Cardiac fibroblast (primary cell): Measurements from ENCODE around the gene SLC25A30.

Experiments
- DNase-seq, 2 donors: peaks; one replicate each; pipeline versions ENCODE4 v3.0.0 to v3.0.0-alpha.2; 2010; ENCODE audit warnings: low read depth in 2 of 2
- H3K4me3 ChIP-seq, 2 donors: replicated peaks in 1 of 2; 1 replicate in 1 of 2; 2 replicates in 1 of 2; pipeline ENCODE4 v1.5.1; 2011; ENCODE audit warnings: low read depth in 2 of 2, low read length in 2 of 2, mild to moderate bottlenecking in 2 of 2, moderate library complexity in 1 of 2
- CTCF ChIP-seq: IDR thresholded peaks from one replicate; pipeline ENCODE4 v1.5.1; 2011; ENCODE audit warnings: low read depth, mild to moderate bottlenecking, low read length, inconsistent platforms

Gene SLC25A30

GRCh38 chr13:45365558-45365885, 52.7 kb downstream of the SLC25A30 start:
- TF ChIP-seq CTCF: no peak
- H3K4me3 ChIP-seq: no peak overlapping the region
- DNase-seq: no peak

DNA sequence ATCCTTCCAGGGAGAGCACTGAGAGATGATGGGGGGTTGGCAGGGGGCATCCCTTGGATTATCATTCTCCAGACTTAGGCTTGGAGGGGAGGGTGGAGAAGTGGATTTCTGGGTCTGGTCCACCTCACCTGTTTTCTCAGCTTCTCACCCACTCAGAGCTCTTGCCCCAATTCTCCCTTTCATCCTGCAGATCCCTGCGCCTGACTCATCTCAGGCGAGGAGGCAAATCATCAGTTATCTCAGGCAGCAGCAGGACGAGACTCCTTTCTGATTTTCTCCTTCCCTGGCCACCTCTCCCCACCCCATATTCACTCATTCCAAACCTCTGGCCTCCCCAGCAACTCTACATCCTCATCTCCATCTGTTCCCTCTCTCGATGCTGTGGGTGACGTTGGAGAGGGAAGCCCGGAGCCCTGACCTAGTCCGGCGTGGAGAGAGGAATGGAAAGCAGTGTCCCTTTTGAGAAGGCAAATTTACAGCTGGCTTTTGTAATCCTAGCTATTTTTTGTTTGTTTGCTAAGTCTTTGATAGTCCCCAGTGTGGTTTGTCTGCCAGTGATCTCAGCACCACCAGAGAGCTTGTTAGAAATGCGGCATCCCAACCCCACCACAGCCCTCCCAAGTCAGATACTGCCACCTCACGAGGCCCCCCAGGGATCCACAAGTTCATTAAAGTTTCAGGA, 53.2 kb downstream of the SLC25A30 start:
- no peak for TF ChIP-seq CTCF
- no peak overlapping the region for H3K4me3 ChIP-seq
- no peak for DNase-seq

- no peak for TF ChIP-seq CTCF
- no peak for DNase-seq
- H3K4me3 ChIP-seq: no peak overlapping the region
Observed at GRCh38 chr13:45362939-45363338, 55.2 kb downstream of the SLC25A30 start.

GRCh38 chr13:45361596-45362206, 56.5 kb downstream of the SLC25A30 start:
- DNase-seq: peak in 1 of 2 donors; percentile 69
- no peak for TF ChIP-seq CTCF

GRCh38 chr13:45356966-45357672, 61.1 kb downstream of the SLC25A30 start:
- no peak overlapping the region for H3K4me3 ChIP-seq
- DNase-seq: no peak
- TF ChIP-seq CTCF: no peak

More at GRCh38 chr13:45361596-45362206, 56.5 kb downstream of the SLC25A30 start:
- no peak overlapping the region for H3K4me3 ChIP-seq

GRCh38 chr13:45353895-45354294, 64.3 kb downstream of the SLC25A30 start:
- DNase-seq: no peak
- TF ChIP-seq CTCF: no peak
- no peak overlapping the region for H3K4me3 ChIP-seq
